ENCODE results near the gene TM7SF2. TPM values are rescaled to one million over a fixed set of nuclear protein-coding genes. Genes with fewer than 3 reads are reported as not detected.

The TM7SF2 gene
- total and polyA plus RNA-seq, 7 experiments from 2014 or later = 15.0 to 37.8 (median 22.6) TPM

DNA sequence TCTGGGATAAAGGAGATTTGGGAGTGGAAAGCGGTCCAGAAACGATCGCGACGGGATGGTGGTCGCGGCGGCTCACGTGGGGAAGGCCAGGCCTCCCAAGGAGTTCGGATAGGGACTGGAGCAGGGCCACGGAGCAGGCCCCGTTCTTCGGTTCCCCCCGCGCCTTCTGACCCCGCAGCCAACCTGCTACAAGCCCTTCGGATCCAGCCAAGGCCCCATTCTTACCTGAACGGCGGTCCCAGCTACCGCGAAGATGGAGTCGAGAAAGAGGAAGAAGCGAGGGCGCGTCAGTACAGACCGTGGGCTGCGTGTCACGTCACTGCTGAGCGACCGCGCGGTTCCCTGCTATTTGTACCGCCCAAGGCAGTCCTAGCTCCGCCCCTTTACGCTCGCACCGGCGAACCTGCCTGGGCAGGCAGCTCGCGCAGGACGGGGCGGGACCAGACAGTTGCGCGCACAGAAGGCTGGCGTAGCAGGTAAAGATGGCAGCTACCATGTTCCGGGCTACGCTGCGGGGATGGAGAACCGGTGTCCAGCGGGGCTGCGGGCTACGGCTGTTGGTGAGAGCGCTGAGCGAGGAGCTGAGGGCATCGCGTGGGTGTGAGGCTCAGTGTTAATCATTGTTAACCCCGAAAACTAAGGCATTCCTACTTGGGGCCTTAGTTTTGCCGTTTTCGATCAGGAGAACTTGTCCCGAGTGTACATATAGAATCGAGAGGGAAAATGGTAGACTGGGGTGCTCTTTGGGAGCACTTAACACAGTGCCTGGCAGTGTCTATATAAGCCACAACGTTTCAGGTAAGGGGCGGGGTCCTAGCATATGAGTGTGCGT lies 10.4 kb downstream of the TM7SF2 start, which contains the start of the genes FAU and MRPL49:
FAU (minus strand) TSS at position 270 of the 832 bp plus-strand sequence. CDS start 321 bp downstream, outside the sequence.
MRPL49 (plus strand) TSS at position 457 of the 832 bp plus-strand sequence; CDS start at position 483, 26 bp downstream.
- DNase-seq = peak; percentile 91 to 99 (median 98)
- H3K36me3 ChIP-seq (ENCODE audit: control insufficient read depth in 2 of 3, insufficient read depth in 3 of 3, low read length in 3 of 3) = peaks cover 24 to 63% (median 28%) of the 10 kb centered on the region in 3 experiments
- Mint-ChIP-seq H3K27me3 (no peaks in the 10 kb centered on the region), H3K36me3 (peaks cover 0 to 43% (median 35%) of the 10 kb centered on the region in 5 donors), H3K4me3 (peak within 1 kb of the TSS; percentile 98 to 100 (median 99)), H3K4me1 (peaks cover 17 to 62% (median 49%) of the 10 kb centered on the region in 7 donors), H3K9me3 (peaks cover 0 to 5% (median 0%) of the 10 kb centered on the region in 11 donors), H3K27ac (peak within 1 kb of the TSS; percentile 98 to 100 (median 100))
- ATAC-seq = peak; percentile 86
- no peaks in the 10 kb centered on the region for H3K27me3 ChIP-seq (ENCODE audit: control insufficient read depth in 2 of 2, insufficient read depth in 2 of 2, low read length in 2 of 2)
- H3K4me3 ChIP-seq (ENCODE audit: low read length) = peak within 1 kb of the TSS; percentile 99
- H3K4me1 ChIP-seq (ENCODE audit: control insufficient read depth in 2 of 2, insufficient read depth in 2 of 2, low read length in 2 of 2) = peaks cover 15 to 20% of the 10 kb centered on the region in 2 donors
- H3K27ac ChIP-seq (ENCODE audit: low read depth, low read length) = peak within 1 kb of the TSS; percentile 99
- ChIA-PET CTCF (interaction anchor here (0.7 to 3.1 kb wide), 10 partner anchors 9 to 343 kb away, joined by 3 to 48 read pairs (median 4); partner anchors contain the start of genes ARL2, SYVN1 and TM7SF2), POLR2A (interaction anchor here (0.8 to 9.9 kb wide), 34 partner anchors 11 to 804 kb away, joined by 3 to 237 read pairs (median 5); partner anchors contain the start of genes ARL2, ATG2A, CAPN1 and MAJIN)
- intact Hi-C loops (cut with micrococcal nuclease) = loop anchor here (1.0 to 2.0 kb wide), 13 partner anchors 11 to 1223 kb away; partner anchors contain the start of genes CAPN1 (in 2 of the 2), CDCA5 (in 2 of the 2), SNX15 (in 2 of the 2) and ZFPL1 (in 2 of the 2)
- H3K9me3 ChIP-seq (ENCODE audit: control insufficient read depth in 2 of 3, low read length in 3 of 3) = no peaks in the 10 kb centered on the region

GRCh38 chr11:65124480-65125196 lies 13.0 kb downstream of the TM7SF2 start:
- Histone ChIP-seq H3K4me1 (ENCODE audit: control insufficient read depth in 2 of 2, insufficient read depth in 2 of 2, low read length in 2 of 2) (peaks cover 15 to 17% of the 10 kb centered on the region in 2 donors), H3K36me3 (ENCODE audit: control insufficient read depth in 2 of 3, insufficient read depth in 3 of 3, low read length in 3 of 3) (peaks cover 26 to 72% (median 27%) of the 10 kb centered on the region in 3 experiments), H3K27me3 (ENCODE audit: control insufficient read depth in 2 of 2, insufficient read depth in 2 of 2, low read length in 2 of 2) (no peaks in the 10 kb centered on the region), H3K9me3 (ENCODE audit: control insufficient read depth in 2 of 3, low read length in 3 of 3) (no peaks in the 10 kb centered on the region), H3K4me3 (ENCODE audit: low read length) (no peak overlapping the region), H3K27ac (ENCODE audit: low read depth, low read length) (no peak overlapping the region)
- Mint-ChIP-seq H3K9me3 (peaks cover 0 to 3% (median 0%) of the 10 kb centered on the region in 11 donors), H3K36me3 (peaks cover 0 to 40% (median 24%) of the 10 kb centered on the region in 5 donors), H3K27me3 (no peaks in the 10 kb centered on the region), H3K4me3 (peak overlapping the region in 9 of 10 donors; percentile 10 to 70 (median 35)), H3K4me1 (peaks cover 12 to 46% (median 36%) of the 10 kb centered on the region in 7 donors), H3K27ac (peak overlapping the region in 5 of 9 donors; percentile 10 to 78 (median 66))
- CTCF ChIA-PET = interaction anchor here (1.4 kb wide), 1 partner anchor 14 kb away, joined by 4 read pairs; no protein-coding TSS in a partner anchor
- no peak for DNase-seq
- POLR2A ChIA-PET = interaction anchor here (0.5 to 9.9 kb wide), 5 partner anchors 9 to 83 kb away, joined by 3 to 237 read pairs (median 5); partner anchors contain the start of genes SYVN1 and TM7SF2
- ATAC-seq = no peak
- intact Hi-C loops (cut with micrococcal nuclease) = no loop called here

DNA sequence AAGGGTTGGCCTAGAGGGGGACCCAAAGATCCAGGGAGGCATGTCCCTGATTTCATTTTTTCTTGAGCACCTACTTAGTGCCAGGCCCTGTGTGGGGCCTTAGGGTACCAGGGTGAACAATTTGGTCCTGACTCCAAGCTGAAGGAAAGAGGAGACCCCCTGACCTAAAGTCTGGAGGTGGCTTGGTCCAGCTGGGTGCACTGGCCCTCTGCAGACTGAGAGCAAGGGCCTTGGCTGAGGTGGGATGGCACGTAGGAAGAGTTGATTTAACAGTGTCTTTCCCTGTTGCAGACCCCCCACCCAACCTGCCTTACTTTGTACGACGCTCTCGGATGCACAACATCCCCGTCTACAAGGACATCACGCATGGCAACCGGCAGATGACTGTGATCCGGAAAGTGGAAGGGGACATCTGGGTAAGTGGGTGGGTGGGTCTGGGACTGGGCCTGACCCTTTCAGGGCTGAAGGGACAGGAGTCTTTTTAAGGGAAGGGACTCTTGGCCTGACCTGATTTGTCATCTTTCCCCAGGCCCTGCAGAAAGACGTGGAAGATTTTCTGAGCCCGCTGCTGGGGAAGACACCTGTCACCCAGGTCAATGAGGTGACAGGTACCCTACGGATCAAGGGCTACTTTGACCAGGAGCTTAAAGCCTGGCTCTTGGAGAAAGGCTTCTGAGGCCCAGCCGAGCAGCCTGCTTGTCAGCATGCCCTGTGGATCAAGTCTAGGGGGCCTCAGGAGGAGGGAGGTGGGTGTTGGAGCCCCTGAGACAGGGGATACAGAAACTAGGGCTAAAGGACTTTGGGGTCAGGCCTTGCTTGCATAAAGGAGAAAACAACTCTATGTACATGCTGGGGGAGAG lies 13.8 kb downstream of the TM7SF2 start:
- ATAC-seq (no peak), DNase-seq (no peak)
- Histone ChIP-seq H3K36me3 (ENCODE audit: control insufficient read depth in 2 of 3, insufficient read depth in 3 of 3, low read length in 3 of 3) (peaks cover 19 to 72% (median 27%) of the 10 kb centered on the region in 3 experiments), H3K4me1 (ENCODE audit: control insufficient read depth in 2 of 2, insufficient read depth in 2 of 2, low read length in 2 of 2) (peaks cover 15 to 17% of the 10 kb centered on the region in 2 donors), H3K4me3 (ENCODE audit: low read length) (no peak overlapping the region), H3K27ac (ENCODE audit: low read depth, low read length) (no peak overlapping the region), H3K9me3 (ENCODE audit: control insufficient read depth in 2 of 3, low read length in 3 of 3) (no peaks in the 10 kb centered on the region), H3K27me3 (ENCODE audit: control insufficient read depth in 2 of 2, insufficient read depth in 2 of 2, low read length in 2 of 2) (no peaks in the 10 kb centered on the region)
- H3K4me3 Mint-ChIP-seq = no peak overlapping the region
- intact Hi-C loops (cut with micrococcal nuclease) = no loop called here
- peaks cover 10 to 38% (median 30%) of the 10 kb centered on the region in 7 donors for H3K4me1 Mint-ChIP-seq
- peaks cover 0 to 3% (median 0%) of the 10 kb centered on the region in 11 donors for H3K9me3 Mint-ChIP-seq
- peaks cover 0 to 34% (median 18%) of the 10 kb centered on the region in 5 donors for H3K36me3 Mint-ChIP-seq
- H3K27me3 Mint-ChIP-seq = no peaks in the 10 kb centered on the region
- POLR2A ChIA-PET = interaction anchor here (0.5 to 9.9 kb wide), 6 partner anchors 8 to 373 kb away, joined by 3 to 237 read pairs (median 4); partner anchors contain the start of genes MALAT1 and SYVN1
- peak overlapping the region in 1 of 9 donors; percentile 60 for H3K27ac Mint-ChIP-seq
- CTCF ChIA-PET = interaction anchor here (1.4 kb wide), 1 partner anchor 15 kb away, joined by 4 read pairs; no protein-coding TSS in a partner anchor

DNA sequence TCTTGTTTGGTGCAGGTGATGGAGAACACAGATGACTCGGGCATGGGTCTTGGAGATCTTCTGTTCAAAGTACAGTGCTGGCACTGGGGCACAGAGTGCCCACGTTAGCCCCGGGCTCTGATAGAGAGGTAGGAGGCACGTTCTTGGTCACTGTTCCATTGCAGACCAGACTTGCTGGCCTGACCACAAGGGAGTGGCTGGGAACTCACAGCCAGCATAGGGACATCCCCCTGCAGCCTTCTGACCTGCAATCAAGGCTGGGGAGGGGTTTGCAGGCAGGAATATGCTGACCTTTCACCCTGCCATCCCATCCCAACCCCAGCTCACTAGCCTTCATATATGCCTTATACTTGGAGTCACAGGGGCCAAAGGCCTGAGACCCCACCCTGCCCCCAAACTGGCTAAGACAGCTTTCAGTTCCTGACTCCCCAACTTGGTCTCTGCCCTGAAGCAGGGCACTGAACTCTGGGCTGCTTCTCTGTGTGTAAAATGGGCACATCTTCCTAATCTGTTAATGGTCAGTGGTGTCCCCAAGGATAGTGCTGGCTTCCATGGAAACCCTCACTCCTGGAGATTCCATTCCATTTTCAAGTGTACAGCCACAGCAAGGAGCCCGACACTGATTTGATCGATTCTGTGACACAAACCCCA lies 15.1 kb downstream of the TM7SF2 start:
- Mint-ChIP-seq H3K4me3 (no peak overlapping the region), H3K4me1 (peaks cover 8 to 32% (median 23%) of the 10 kb centered on the region in 7 donors), H3K27ac (peak overlapping the region in 2 of 9 donors; percentile 25 to 32), H3K9me3 (peaks cover 0 to 3% (median 0%) of the 10 kb centered on the region in 11 donors), H3K36me3 (peaks cover 4 to 39% (median 11%) of the 10 kb centered on the region in 5 donors), H3K27me3 (no peaks in the 10 kb centered on the region)
- intact Hi-C loops (cut with micrococcal nuclease) = no loop called here
- peaks cover 13 to 77% (median 34%) of the 10 kb centered on the region in 3 experiments for H3K36me3 ChIP-seq (ENCODE audit: control insufficient read depth in 2 of 3, insufficient read depth in 3 of 3, low read length in 3 of 3)
- no peaks in the 10 kb centered on the region for H3K27me3 ChIP-seq (ENCODE audit: control insufficient read depth in 2 of 2, insufficient read depth in 2 of 2, low read length in 2 of 2)
- DNase-seq = no peak
- CTCF ChIA-PET = no interaction called here
- no peak overlapping the region for H3K27ac ChIP-seq (ENCODE audit: low read depth, low read length)
- no peaks in the 10 kb centered on the region for H3K9me3 ChIP-seq (ENCODE audit: control insufficient read depth in 2 of 3, low read length in 3 of 3)
- POLR2A ChIA-PET = interaction anchor here (1.3 to 1.7 kb wide), 3 partner anchors 8 to 372 kb away, joined by 3 to 5 read pairs (median 4); partner anchors contain the start of gene MALAT1
- ATAC-seq = no peak
- H3K4me3 ChIP-seq (ENCODE audit: low read length) = no peak overlapping the region
- peaks cover 6 to 7% of the 10 kb centered on the region in 2 donors for H3K4me1 ChIP-seq (ENCODE audit: control insufficient read depth in 2 of 2, insufficient read depth in 2 of 2, low read length in 2 of 2)

GRCh38 chr11:65127473-65128181 lies 16.0 kb downstream of the TM7SF2 start:
- H3K9me3 Mint-ChIP-seq = peaks cover 0 to 3% (median 0%) of the 10 kb centered on the region in 11 donors
- intact Hi-C loops (cut with micrococcal nuclease) = no loop called here
- peak overlapping the region in 1 of 9 donors; percentile 5 for H3K27ac Mint-ChIP-seq
- no peaks in the 10 kb centered on the region for H3K27me3 Mint-ChIP-seq
- DNase-seq (no peak), ATAC-seq (no peak)
- no peak overlapping the region for H3K4me3 ChIP-seq (ENCODE audit: low read length)
- H3K27ac ChIP-seq (ENCODE audit: low read depth, low read length) = no peak overlapping the region
- peaks cover 5 to 26% (median 18%) of the 10 kb centered on the region in 7 donors for H3K4me1 Mint-ChIP-seq
- ChIA-PET POLR2A (interaction anchor here (1.3 to 2.0 kb wide), 4 partner anchors 7 to 55 kb away, joined by 4 to 8 read pairs (median 4); partner anchors contain the start of genes CAPN1 and TM7SF2), CTCF (no interaction called here)
- H3K36me3 Mint-ChIP-seq = peaks cover 4 to 33% (median 4%) of the 10 kb centered on the region in 5 donors
- H3K27me3 ChIP-seq (ENCODE audit: control insufficient read depth in 2 of 2, insufficient read depth in 2 of 2, low read length in 2 of 2) = no peaks in the 10 kb centered on the region
- H3K36me3 ChIP-seq (ENCODE audit: control insufficient read depth in 2 of 3, insufficient read depth in 3 of 3, low read length in 3 of 3) = peaks cover 13 to 86% (median 37%) of the 10 kb centered on the region in 3 experiments
- no peak overlapping the region for H3K4me3 Mint-ChIP-seq
- peaks cover 6 to 7% of the 10 kb centered on the region in 2 donors for H3K4me1 ChIP-seq (ENCODE audit: control insufficient read depth in 2 of 2, insufficient read depth in 2 of 2, low read length in 2 of 2)
- no peaks in the 10 kb centered on the region for H3K9me3 ChIP-seq (ENCODE audit: control insufficient read depth in 2 of 3, low read length in 3 of 3)
